Erythroblast (primary cell): ENCODE results near the gene NMNAT2.

Experiments used
- GATA1 ChIP-seq: IDR thresholded peaks from 2 replicates; pipeline ENCODE4 v1.6.1; 2011; ENCODE audit warnings: low read depth, mild to moderate bottlenecking, control low read depth, low read length, moderate library complexity
- POLR2A ChIP-seq: IDR thresholded peaks from 2 replicates; pipeline ENCODE4 v1.6.1; 2011; ENCODE audit warnings: mild to moderate bottlenecking, low read length

DNA sequence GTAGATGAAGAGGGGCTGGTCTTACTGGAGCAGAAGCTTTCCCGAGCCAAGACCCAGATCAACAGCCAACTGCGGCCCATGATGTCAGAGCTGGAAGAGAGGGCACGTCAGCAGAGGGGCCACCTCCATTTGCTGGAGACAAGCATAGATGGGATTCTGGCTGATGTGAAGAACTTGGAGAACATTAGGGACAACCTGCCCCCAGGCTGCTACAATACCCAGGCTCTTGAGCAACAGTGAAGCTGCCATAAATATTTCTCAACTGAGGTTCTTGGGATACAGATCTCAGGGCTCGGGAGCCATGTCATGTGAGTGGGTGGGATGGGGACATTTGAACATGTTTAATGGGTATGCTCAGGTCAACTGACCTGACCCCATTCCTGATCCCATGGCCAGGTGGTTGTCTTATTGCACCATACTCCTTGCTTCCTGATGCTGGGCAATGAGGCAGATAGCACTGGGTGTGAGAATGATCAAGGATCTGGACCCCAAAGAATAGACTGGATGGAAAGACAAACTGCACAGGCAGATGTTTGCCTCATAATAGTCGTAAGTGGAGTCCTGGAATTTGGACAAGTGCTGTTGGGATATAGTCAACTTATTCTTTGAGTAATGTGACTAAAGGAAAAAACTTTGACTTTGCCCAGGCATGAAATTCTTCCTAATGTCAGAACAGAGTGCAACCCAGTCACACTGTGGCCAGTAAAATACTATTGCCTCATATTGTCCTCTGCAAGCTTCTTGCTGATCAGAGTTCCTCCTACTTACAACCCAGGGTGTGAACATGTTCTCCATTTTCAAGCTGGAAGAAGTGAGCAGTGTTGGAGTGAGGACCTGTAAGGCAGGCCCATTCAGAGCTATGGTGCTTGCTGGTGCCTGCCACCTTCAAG, 174.8 kb downstream of the NMNAT2 start:
- no peak for TF ChIP-seq POLR2A
- TF ChIP-seq GATA1, result no peak
